GM10847 (cell line): ENCODE measurements around the gene ULK4.

Experiments used
- POLR2A ChIP-seq: IDR thresholded peaks from 2 replicates; pipeline ENCODE4 v1.6.1; 2011; ENCODE audit not compliant: insufficient read length; ENCODE audit errors: extremely low read depth

ULK4 gene

DNA sequence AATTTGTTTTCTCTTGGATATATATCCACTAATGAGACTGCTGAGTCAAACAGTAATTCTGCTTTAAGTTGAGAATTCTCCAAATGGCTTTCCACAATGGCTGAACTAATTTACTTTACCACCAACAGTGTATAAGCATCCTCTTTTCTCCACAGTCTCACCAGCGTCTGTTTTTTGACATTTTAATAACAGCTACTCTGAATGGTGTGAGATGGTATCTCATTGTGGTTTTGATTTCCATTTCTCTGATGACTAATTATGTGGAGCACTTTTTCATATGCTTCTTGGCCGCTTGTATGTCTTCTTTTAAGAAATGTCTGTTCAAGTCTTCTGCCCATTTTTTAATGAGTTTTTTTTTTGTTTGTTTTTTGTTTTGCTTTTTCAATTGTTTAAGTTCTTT is 556.4 kb downstream of the ULK4 start:
- no peak for TF ChIP-seq POLR2A

DNA sequence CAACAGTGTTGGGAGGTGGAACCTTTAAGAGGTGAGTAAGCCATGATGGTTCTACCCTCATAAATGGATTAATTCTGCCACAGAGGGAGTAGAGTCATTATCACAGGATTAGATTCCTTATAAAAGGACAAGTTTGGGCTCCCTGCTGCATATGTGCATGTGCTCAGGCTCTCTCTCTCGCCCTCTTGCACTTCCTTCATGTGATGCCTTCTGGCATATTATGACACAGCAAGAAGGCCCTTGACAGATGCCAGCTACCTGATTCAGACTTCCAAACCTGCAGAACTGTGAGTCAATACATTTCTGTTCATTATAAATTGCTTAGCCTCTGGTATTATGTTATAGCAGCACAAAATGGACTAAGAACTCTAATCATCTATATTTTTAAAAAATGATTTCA is 557.3 kb downstream of the ULK4 start:
- TF ChIP-seq POLR2A: no peak

DNA sequence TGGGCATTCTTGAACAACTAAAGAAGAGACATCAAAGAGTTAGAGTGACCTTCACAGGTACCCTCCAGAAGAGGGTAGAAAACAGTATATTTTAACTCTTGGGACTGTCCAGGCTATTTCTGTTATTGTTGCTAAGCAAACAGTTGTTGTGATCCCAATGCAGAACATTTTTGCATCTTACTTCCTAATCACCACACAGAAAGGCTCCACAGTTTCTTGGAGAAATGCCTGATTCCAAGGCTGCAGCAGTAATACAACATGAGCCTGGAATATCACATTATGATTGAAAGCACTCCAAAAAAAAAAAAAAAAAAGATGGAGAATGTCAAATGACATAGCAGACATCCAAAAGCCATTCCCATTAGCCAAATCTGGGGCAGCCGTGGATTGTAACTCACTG is 567.0 kb downstream of the ULK4 start:
- no peak for TF ChIP-seq POLR2A

DNA sequence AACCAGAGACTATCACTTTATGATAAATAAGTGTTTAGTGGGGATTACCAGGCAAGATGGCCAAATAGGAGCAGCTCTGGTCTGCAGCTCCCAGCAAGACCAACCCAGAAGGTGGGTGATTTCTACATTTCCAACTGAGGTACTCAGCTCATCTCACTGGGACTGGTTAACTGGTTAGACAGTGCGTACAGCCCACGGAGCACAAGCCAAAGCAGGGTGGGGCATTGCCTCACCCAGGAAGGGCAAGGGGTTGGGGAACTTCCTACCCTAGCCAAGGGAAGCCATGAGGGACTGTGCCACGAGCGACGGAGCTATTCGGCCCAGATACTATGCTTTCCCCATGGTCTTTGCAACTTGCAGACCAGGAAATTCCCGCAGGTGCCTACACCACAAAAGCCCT is 591.6 kb downstream of the ULK4 start:
- TF ChIP-seq POLR2A: no peak

DNA sequence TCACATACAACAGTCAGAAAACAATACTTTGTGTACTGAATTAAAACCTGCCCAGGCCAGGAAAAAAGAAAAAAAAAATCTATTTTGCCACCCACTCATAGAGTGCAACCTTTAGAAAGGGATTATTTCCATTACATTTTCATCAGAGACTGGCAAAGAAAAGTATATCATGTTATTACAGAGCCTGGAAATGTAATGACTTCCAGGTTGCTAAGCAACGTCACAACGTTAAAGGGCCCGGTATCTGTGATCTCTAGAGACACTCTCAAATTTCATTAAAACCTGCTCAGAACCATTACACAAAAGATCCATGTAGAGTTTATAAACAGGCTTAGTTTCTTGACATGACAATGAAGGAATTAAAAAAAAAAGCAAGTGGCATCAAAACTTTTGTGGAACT is 592.1 kb downstream of the ULK4 start:
- TF ChIP-seq POLR2A: no peak

DNA sequence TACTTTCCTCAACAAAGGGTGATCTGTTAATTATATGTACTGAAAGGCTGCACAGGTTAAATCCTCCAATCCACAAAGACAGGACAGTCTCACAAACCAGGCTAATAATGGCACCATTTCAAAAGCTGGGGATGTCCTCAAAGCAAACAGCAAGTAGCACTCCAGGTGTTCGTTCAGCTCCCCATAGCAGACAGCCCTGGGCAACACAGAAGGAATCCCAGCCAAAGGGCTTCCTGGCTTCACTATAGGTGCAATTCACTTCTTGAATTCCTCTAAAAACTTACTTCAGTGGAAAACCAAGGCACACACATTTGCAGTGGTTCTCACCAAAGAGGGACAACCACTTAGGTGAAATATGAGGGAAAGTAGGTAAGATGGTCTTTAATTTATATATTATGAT is 595.9 kb downstream of the ULK4 start:
- no peak for TF ChIP-seq POLR2A

DNA sequence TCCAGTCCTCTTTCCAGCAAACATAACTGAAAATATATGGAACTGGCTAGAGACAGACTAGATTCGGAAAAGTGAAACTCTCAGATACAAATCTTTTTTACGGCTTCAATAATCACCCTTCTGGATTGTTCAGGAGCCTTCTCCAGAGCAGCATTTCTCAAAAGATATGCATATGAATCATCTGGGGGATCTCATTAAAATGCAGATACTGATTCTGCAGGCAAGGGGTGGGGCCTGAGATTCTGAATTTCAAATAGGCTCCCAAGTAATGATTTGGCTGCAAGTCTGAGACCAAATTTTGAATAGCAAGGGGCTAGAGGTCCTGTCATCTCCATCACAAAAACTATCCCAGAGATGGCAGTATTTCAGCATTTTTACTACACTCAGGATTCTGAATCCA is 597.2 kb downstream of the ULK4 start:
- TF ChIP-seq POLR2A: no peak

DNA sequence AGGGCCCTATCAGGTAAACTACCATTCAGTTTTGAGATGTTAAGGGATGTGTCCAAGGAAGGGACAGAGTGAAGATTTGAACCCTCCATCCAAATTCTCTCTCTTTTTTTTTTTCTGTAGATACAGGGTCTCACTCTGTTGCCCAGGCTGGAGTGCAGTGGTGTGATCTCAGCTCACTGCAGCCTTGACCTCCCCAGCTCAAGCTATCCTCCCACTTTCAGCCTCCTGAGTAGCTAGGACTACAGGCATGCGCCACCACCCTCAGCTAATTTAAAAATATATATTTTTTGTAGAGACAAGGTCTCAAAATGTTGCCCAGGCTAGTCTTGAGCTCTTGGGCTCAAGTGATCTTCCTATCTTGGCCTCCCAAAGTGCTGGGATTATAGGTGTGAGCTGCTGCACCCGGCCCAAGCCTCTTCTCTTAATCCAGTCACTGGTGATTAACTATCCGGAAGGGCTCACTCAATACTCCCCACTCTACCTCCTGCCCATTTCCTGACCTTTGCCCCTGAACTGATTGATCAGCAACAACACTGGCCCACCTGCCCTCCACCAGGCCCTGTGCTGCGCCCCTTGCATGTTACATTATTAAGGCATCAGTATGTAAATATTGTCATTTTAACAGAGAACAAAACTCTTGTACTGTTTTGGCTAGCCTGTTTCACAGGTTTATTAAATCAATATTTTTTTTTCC is 597.9 kb downstream of the ULK4 start:
- TF ChIP-seq POLR2A: no peak

DNA sequence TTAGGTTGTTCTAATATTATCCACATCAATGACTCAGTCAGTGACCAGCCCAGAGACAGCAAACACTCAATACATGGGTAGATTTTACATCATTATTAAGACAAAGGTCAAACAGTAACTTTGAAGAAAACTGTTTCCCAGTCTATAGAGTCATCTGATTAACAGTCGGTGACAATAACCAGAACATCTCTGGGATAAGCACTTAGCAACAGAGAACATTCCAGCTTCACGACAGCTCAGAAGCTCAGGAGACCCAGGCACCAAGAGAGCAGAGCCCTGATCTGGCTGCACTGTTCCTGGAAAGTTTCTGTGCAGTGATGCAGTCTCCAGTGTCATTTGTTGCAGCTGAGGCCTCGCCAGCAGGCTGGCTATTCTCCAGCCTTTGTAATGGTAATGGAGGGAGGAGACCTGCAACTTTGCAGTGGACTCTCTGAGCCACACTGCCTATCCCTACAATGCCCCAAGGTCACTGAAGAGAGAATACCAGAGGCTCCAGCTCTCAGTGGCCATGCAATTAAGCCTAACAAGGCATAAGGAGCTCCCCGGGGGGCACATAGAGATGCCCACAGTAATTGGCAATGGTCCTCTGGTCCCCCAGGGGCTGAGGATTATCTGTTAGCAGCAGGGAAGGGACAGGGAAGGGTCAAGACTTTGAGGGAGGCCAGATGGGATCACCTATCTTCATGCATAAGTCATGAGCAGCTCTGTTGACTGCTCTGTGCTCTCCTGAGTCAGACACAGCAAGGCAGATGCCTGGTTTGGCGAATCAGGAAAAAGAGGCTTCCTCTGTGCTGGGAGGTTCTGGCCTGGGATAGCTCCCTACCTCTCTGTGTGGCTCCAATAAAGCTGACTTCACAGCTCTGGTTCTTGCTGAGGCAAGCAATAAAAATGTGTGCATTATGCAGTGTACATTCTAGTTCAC is 599.0 kb downstream of the ULK4 start:
- TF ChIP-seq POLR2A: no peak

DNA sequence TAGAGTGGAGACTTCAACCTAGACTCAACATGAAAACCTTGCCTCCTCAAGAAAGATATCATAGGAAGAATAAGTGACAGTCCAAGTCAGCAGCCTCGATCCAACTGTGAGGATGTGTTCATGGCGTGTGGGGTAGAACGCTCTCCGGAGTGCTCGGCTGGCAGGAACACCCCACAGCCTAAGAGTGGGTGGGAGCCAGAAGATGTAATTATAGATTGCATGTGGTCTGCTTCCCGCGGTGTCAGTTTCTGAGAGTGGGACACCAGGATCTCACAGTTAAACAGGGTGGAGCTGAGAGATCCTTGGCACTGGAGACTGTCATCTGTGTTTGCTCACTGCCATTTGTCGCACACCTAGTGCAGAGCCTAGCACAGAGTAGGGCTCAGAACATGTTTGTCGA is 604.6 kb downstream of the ULK4 start:
- no peak for TF ChIP-seq POLR2A

DNA sequence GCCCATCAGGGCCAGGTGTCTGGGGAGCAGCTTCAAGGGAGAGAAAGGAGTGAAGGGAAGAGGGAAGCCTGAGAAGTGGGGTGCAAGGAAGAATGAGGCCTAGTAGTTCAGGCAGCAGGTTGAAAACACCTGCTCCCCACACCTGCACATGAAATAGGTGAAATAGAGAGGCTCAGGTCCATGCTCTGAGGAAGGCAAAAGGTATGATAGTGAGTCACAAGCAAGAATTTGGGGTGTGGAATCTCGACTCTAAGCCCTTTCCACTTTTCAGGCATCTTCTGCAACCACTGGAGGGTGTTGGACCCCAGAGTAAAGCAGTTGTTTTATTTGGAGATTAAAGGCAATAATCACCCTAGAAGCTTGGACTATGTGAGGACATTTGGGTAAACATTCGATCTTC is 605.1 kb downstream of the ULK4 start:
- TF ChIP-seq POLR2A: no peak

DNA sequence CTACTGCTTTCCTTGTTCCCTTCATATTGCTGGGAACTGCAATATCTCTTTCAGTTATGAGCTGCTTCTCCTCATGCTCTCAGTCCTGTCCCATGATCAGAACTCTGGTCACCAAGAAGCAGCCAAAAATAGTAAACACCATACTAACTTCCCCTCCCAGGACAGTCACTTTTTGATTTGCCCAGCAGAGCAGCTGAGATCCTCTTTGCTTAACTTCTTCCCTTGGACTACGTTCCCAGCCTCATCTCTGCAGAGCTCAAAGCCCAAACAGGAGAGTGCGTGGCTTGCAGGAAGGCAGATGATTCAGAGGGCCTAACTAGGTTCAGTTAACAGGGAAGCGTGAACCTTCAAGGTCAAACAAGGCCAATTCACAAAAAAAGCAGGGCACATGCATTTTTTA is 609.4 kb downstream of the ULK4 start:
- TF ChIP-seq POLR2A: no peak

DNA sequence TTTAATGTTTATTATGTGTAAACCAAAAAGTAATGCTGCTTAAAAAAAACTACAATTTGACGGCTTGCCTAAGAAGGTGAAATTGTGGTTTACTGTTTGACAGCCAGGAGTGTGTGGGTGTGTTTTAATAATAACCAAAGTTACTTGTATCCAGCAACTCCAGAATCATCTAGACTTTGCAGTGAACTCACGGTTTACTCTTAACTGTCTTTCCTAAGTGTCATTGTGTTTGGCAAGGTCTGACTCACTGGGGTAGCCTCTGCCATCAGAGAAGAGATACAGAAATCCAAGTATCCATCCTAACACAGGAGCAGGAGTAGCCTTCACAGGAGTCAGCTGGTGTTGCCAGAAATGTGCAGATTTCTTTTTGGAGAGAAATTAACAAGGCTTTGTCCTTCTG is 611.5 kb downstream of the ULK4 start:
- TF ChIP-seq POLR2A: no peak

DNA sequence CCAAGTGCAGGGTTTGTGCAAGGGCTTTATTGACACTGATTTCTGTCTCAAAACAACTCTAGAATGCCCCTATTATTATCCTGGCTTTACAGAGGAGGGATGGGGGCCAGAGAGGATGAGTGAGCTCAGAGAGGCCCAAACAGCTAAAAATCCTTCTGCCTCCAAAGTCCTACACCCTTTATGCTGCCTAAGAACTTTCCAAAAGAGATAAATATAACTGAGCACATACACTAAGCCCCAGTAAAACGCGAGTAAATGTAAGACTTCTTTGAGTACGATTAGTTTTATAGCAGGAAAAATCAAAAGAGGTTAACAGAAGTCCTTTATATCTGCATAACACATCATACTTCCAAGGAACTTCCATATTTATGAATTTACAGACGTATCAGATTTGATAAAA is 613.5 kb downstream of the ULK4 start:
- TF ChIP-seq POLR2A: no peak

DNA sequence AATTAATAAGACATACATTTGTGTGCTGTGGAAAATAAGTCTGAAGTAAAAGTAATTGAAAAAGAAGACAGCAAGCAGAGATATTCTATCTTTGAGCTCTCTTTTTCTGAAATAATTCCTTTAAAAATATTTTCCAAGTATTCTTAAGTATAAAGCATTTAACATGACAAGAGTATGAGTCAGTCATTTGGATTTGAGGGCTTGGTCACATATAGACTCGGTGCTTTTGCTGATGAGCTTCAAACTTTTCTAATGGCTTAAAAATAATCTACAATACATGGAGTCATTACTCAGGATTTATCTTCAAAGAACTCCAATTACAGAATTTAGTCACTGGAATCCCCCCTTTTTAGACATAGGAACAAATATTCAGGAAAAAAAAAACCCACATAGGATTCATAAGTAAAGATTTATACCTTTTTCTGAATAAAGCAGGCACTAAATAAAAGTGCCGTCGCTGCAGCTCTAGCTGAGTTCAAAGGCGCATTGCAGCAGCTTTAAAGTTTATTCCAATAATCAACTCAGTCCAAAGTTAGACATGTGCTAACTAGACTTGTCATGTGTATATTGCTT is 615.1 kb downstream of the ULK4 start:
- no peak for TF ChIP-seq POLR2A

DNA sequence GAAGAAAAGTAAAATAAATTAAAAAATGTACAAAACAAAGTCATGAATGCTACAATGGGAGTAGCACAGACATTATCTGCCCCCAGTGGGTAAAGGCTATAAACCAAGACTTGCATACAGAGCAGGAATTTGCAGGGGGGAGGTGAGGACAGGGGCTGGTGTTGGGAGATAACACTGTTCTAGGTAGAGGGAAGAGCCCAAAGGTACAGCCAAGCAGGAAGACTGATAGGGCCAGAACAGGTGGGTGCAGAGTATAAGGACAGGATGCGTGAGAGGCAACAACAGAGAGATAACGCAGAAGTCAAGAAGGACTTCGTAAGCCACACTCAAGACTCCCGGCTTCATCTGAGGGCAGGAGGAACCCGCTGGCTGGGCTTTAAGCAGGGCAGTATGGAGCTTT is 616.1 kb downstream of the ULK4 start:
- no peak for TF ChIP-seq POLR2A
